Common myeloid progenitor, CD34-positive (primary cell): ENCODE results near the gene INO80B.

Experiments used
- CTCF ChIA-PET: fragments of 350-600 bp; sonication (Branson Sonifier 250); formaldehyde crosslinking; loops from one replicate; lab custom pipeline; 2021; ENCODE audit warnings: antibody characterized with exemption; lab: Charles Lee
- POLR2A ChIA-PET: fragments of 350-600 bp; sonication (Branson Sonifier 250); formaldehyde crosslinking; loops from one replicate; lab custom pipeline; 2021; ENCODE audit warnings: antibody characterized with exemption; lab: Charles Lee
- DNase-seq, 3 donors: peaks; one replicate each; pipeline versions ENCODE4 v3.0.0 to v3.0.0-alpha.2; 2013
- H3K27ac ChIP-seq, 2 experiments: 1 replicate in 1 of 2; 2 replicates in 1 of 2; pipeline ENCODE4 v1.7.0; 2013; ENCODE audit warnings: inconsistent platforms in 2 of 2, low read length in 2 of 2, mild to moderate bottlenecking in 2 of 2, low read depth in 1 of 2, moderate library complexity in 1 of 2; ENCODE audit not compliant: severe bottlenecking in 2 of 2, insufficient read depth in 1 of 2, poor library complexity in 1 of 2
- H3K27me3 ChIP-seq, 5 experiments: replicated peaks in 2 of 5; 1 replicate in 3 of 5; 2 replicates in 2 of 5; pipeline versions ENCODE4 v1.6.1 to v1.7.0; 2013; ENCODE audit warnings: low read length in 4 of 5, mild to moderate bottlenecking in 2 of 5, moderate library complexity in 2 of 5, inconsistent platforms in 1 of 5; ENCODE audit not compliant: insufficient read depth in 5 of 5, control insufficient read depth in 4 of 5
- H3K36me3 ChIP-seq, 4 experiments: 1 replicate in 2 of 4; 2 replicates in 2 of 4; pipeline versions ENCODE4 v1.6.1 to v1.7.0; 2013; ENCODE audit warnings: low read length in 3 of 4, control low read depth in 1 of 4, mild to moderate bottlenecking in 1 of 4; ENCODE audit not compliant: control insufficient read depth in 4 of 4, insufficient read depth in 4 of 4
- H3K4me1 ChIP-seq, 4 experiments: 1 replicate in 3 of 4; 2 replicates in 1 of 4; pipeline versions ENCODE4 v1.6.1 to v1.7.1; 2013; ENCODE audit warnings: low read length in 3 of 4, mild to moderate bottlenecking in 3 of 4, control low read depth in 1 of 4, inconsistent platforms in 1 of 4, moderate library complexity in 1 of 4; ENCODE audit not compliant: control insufficient read depth in 4 of 4, insufficient read depth in 4 of 4; ENCODE audit errors: control extremely low read depth in 1 of 4
- H3K4me3 ChIP-seq, 7 experiments: 1 replicate in 4 of 7; 2 replicates in 3 of 7; pipeline versions ENCODE4 v1.5.1 to v1.7.0; 2013; ENCODE audit warnings: mild to moderate bottlenecking in 7 of 7, low read length in 6 of 7, moderate library complexity in 6 of 7, inconsistent platforms in 2 of 7, low read depth in 2 of 7, control low read depth in 1 of 7; ENCODE audit not compliant: insufficient read depth in 4 of 7, control insufficient read depth in 1 of 7; ENCODE audit errors: extremely low read depth in 1 of 7
- H3K9me3 ChIP-seq, 5 experiments: 1 replicate in 4 of 5; 2 replicates in 1 of 5; pipeline versions ENCODE4 v1.6.1 to v1.7.1; 2013; ENCODE audit warnings: low read length in 4 of 5, mild to moderate bottlenecking in 2 of 5, inconsistent platforms in 1 of 5, low read depth in 1 of 5, moderate library complexity in 1 of 5; ENCODE audit not compliant: control insufficient read depth in 4 of 5, insufficient read depth in 2 of 5; ENCODE audit errors: control extremely low read depth in 1 of 5
- WGBS: methylation state at CpG from one replicate; pipeline ENCODE4 v1.1.5; 2013; ENCODE audit not compliant: insufficient coverage; 5-methylcytosine and 5-hydroxymethylcytosine counted together

INO80B gene

DNA sequence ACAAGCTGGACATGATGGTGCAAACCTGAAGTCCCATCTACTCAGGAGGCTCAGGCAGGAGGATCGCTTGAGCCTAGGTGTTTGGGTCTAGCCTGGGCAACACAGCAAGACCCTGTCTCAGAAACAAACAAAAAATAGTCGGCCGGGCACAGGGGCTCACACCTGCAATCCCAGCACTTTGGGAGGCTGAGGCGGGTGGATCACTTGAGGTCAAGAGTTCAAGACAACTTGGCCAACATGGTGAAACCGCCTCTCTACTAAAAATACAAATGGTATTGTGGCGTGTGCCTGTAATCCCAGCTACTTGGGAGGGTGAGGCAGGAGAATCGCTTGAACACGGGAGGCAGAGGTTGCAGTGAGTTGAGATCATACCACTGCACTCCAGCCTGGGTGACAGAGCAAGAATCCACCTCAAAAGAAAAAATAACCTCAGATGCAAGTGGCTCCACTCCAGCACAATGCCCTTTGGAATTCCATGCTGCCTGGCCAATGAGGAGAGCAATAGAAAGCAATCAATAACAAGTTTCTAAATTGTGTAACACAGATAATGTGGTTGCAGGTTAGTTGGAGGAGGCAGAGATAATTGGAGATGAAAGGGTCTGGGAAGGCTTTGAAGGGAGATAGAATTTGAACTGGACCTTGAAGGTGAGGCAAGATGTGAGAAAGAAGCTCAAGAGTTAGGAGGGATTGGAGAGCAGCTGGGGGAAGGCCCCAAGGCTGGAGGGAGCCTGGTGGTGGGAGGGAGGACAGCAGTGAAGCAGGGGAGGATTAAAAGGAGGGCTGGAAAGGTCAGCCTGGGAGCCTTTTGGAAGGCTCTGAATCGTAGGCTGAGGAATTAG lies 34.0 kb downstream of the INO80B start:
- H3K9me3 ChIP-seq, result no peaks in the 10 kb centered on the region
- H3K36me3 ChIP-seq, result peaks cover 9 to 73% (median 36%) of the 10 kb centered on the region in 4 experiments
- H3K27me3 ChIP-seq, result no peaks in the 10 kb centered on the region
- H3K4me1 ChIP-seq, result peaks cover 0 to under 1% (median 0%) of the 10 kb centered on the region in 4 experiments
- no peak overlapping the region for H3K27ac ChIP-seq
- ChIA-PET CTCF (interaction anchor here (0.5 to 3.3 kb wide), 11 partner anchors 15 to 667 kb away, joined by 3 to 15 read pairs (median 3); partner anchors contain the start of gene STAMBP), POLR2A (no interaction called here)
- WGBS, result 100% methylated on average over 9 of the region's 9 CpGs
- DNase-seq, result no peak
- H3K4me3 ChIP-seq, result no peak overlapping the region

DNA sequence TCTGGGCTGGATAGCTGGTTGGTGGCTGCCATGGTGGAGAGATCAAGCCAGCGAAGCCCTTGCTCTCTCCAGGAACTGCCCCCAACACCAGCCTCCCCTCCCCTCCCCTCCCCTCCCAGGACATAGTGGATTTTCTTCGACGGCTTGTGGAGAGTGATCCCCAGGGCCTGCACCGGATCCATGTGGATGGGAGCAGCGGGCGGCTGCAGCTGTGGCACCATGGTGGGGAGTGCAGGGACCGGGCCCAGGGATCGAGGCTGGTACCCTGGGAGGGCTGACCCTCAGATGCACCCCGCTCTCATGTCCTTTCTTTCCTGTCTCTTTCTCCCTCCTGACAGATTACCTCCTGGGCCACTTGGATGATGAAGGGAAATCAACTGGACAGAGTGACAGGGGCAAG lies 35.0 kb downstream of the INO80B start:
- no peaks in the 10 kb centered on the region for H3K27me3 ChIP-seq
- ChIA-PET CTCF (interaction anchor here (0.5 to 3.3 kb wide), 8 partner anchors 14 to 668 kb away, joined by 3 to 15 read pairs (median 4); no protein-coding TSS in a partner anchor), POLR2A (no interaction called here)
- no peak overlapping the region for H3K4me3 ChIP-seq
- WGBS, result 97% methylated on average over 5 of the region's 9 CpGs
- no peaks in the 10 kb centered on the region for H3K4me1 ChIP-seq
- peaks cover 10 to 79% (median 38%) of the 10 kb centered on the region in 4 experiments for H3K36me3 ChIP-seq
- H3K9me3 ChIP-seq, result no peaks in the 10 kb centered on the region
- no peak for DNase-seq
- H3K27ac ChIP-seq, result no peak overlapping the region

DNA sequence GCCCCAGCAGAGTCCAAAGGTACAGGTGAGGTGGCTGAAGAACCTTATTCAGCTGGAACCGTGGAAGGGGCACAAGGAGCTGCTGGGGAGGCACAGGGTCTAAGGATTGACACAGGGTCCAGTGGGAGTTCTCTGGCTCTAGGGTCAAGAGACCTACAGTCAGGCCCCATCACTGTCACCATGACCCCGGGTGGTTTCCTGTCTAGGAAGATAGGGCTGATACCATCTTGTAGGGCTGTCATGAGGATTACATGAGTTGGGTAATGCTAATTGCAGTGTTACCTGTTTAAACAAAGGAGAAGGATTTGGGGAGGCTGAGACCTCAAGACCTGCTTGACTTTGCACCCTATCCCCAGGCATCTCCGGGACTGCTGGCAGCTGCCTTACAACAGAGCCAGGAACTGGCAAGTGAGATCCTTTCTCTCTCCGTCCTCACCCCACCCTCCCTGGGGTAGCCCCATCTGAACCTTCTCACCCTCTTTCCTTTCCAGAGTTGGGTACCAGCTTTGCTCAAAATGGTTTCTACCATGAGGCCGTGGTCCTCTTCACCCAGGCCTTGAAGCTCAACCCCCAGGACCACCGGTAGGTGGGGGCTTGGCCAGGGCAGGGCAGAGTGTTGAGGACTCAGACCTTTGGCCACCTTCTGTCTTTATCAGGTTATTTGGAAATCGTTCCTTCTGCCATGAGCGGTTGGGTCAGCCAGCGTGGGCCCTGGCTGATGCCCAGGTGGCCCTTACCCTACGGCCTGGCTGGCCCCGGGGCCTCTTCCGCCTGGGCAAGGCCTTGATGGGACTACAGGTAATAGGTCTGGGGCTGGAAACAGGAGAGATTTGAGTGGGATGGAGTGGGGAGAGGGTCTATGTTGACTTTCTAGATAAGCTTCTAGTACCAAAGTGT lies 37.0 kb downstream of the INO80B start:
- Histone ChIP-seq H3K36me3 (peaks cover 6 to 67% (median 36%) of the 10 kb centered on the region in 4 experiments), H3K4me3 (no peak overlapping the region), H3K4me1 (no peaks in the 10 kb centered on the region), H3K27ac (no peak overlapping the region), H3K9me3 (no peaks in the 10 kb centered on the region), H3K27me3 (peaks cover 0 to 9% (median 9%) of the 10 kb centered on the region in 5 experiments)
- no peak for DNase-seq
- ChIA-PET POLR2A (no interaction called here), CTCF (interaction anchor here (0.8 to 2.7 kb wide), 6 partner anchors 8 to 94 kb away, joined by 3 to 13 read pairs (median 5); partner anchors contain the start of genes CCDC142, LBX2 and TTC31)
- WGBS, result 98% methylated on average over 11 of the region's 12 CpGs

DNA sequence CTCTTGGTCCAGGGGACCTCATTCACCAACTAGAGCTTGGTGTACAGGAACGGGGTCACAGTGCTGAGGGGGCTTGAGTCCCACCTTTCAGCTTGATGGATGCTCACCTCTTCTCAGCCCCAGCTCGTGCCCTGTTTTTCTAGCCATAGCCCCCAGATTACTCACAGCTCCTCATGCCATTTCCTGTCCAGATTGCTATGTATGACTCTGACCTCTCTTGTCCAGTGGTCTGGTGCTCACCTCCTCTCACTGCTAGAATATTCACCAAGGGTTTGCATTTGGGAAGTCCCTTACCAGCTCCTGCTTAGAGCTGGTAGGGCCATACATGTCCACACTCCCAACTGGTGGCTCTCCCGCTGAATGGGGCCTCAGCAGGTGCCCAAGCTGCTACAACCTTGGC lies 38.7 kb downstream of the INO80B start:
- peaks cover 6 to 56% (median 34%) of the 10 kb centered on the region in 4 experiments for H3K36me3 ChIP-seq
- 91% methylated on average over 3 of the region's 3 CpGs for WGBS
- H3K4me3 ChIP-seq, result no peak overlapping the region
- DNase-seq, result no peak
- H3K27ac ChIP-seq, result no peak overlapping the region
- H3K9me3 ChIP-seq, result no peaks in the 10 kb centered on the region
- H3K4me1 ChIP-seq, result peaks cover 2 to 12% (median 10%) of the 10 kb centered on the region in 4 experiments
- ChIA-PET CTCF (interaction anchor here (0.5 to 2.4 kb wide), 7 partner anchors 10 to 92 kb away, joined by 3 to 13 read pairs (median 5); partner anchors contain the start of genes CCDC142, PCGF1 and TTC31), POLR2A (no interaction called here)
- H3K27me3 ChIP-seq, result peaks cover 0 to 25% (median 17%) of the 10 kb centered on the region in 5 experiments

DNA sequence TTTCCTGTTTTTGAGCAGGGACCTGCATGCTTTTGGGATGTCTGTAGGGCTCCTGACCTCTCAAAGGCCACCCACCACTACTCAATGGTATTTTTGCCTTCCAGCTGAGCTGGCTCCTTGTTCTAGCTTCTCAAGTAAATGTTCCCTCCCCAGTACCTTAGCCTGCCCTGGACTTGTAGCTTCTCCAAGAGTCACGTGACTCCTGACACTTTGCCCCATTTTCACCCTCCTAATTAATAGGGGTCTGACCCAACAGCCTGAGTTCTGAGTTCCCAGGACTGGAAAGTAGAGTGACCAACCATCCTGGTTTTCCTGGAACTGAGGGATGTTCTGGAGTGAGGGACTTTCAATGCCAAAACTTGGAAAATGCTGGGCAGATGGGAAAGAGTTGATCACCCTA lies 40.6 kb downstream of the INO80B start:
- WGBS, result 100% methylated on average over 1 of the region's 1 CpG

DNA sequence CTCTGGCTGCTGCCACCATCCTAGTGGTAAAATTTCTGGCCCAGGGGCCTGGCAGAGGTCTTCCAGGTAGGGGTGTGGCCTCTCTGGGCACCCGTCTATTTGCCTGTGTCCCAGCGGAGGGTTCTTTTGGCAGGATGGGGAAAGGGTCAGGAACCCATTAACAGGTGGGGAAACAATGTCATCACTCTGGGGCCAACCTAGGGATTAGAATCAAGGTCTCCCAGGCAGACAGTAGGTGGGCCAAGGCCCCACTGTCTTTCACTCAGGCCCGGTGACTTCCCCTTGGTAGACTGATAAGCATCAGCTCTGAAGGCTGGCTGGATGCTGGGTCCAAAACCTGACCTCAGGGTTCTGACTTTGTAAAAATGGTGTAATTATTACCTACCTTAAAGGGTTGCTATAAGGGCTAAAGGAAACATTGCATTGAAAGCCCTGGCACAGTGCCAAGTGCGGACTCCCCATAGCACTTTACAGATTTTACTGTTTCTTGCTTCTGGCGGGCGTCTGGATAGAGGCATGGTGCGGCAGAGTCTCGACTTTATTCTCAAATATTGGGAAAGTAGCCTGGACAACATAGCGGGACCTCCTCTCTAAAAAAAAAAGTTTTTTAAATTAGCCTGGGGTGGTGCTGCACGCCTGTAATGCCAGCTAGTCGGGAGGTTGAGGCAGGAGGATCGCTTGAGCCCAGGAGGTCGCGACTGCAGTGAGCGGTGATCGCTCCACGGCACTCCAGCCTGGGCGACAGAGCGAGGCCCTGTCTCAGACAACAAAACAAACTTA lies 42.3 kb downstream of the INO80B start:
- no peaks in the 10 kb centered on the region for H3K9me3 ChIP-seq
- DNase-seq, result no peak
- H3K4me3 ChIP-seq, result peak overlapping the region in 2 of 7 experiments; percentile 8 to 16
- 76% methylated on average over 16 of the region's 19 CpGs for WGBS
- H3K27ac ChIP-seq, result no peak overlapping the region
- ChIA-PET POLR2A (no interaction called here), CTCF (interaction anchor here (0.9 to 1.5 kb wide), 2 partner anchors 9 to 40 kb away, joined by 3 to 4 read pairs; no protein-coding TSS in a partner anchor)
- H3K36me3 ChIP-seq, result peaks cover 2 to 24% (median 12%) of the 10 kb centered on the region in 4 experiments
- H3K4me1 ChIP-seq, result peaks cover 4 to 28% (median 25%) of the 10 kb centered on the region in 4 experiments
- peaks cover 0 to 62% (median 44%) of the 10 kb centered on the region in 5 experiments for H3K27me3 ChIP-seq

More for the DNA sequence above, 40.6 kb downstream of the INO80B start:
- CTCF ChIA-PET, result interaction anchor here (0.8 to 1.3 kb wide), 5 partner anchors 8 to 93 kb away, joined by 3 to 4 read pairs (median 3); partner anchors contain the start of genes CCDC142 and TTC31
- Histone ChIP-seq H3K27ac (no peak overlapping the region), H3K36me3 (peaks cover 4 to 41% (median 24%) of the 10 kb centered on the region in 4 experiments), H3K9me3 (no peaks in the 10 kb centered on the region), H3K4me3 (no peak overlapping the region), H3K4me1 (peaks cover 4 to 26% (median 23%) of the 10 kb centered on the region in 4 experiments), H3K27me3 (peaks cover 0 to 44% (median 31%) of the 10 kb centered on the region in 5 experiments)
- POLR2A ChIA-PET, result no interaction called here
- no peak for DNase-seq
